ENCODE measurements around the gene PICK1.

DNA sequence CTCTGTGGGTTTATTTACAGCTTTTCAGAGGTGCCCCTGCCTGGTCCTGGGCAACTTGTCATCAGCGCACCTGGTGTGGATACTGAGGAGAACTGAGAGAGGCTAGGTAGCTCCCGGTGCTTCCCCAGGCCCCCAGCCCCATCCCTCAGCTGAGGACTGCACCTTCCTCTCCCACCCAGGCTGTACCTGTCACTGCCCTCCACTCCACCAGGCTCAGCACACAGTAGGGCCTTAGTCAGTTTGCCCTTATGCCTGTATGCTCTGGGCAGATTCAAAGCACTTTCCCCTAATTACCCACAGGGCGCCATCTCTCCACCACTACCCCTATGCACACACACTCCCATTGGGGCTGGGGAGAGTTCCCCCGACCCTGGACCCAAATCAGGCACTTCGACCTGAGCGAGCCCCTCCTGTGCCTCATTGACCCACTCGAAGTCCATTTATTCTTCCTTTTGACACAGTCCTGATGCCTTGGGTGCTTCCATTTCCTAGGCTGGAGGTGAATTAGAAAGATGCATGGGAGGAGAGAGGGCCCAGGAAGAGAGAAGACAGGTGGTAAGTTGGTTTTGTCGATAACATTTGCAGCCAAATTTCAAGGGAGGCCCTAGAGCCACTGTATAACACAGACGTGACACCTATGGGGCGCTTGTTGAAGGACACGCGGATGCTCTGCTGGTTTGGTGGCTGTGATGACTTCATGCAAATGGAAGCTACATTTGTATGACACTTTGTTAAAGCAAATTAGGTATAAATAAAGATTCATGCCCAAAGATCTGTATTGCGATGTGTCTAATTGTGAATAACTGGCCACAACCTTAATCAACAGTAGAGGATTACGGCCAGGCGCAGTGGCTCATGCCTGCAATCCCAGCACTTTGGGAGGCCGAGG lies 13.8 kb upstream of the PICK1 start:
- TF ChIP-seq SPI1 (IDR thresholded peaks at IDR 0.05; ENCODE audit: low read depth, low read length) = no peak
- no peak for TF ChIP-seq POLR2AphosphoS5 (IDR thresholded peaks at IDR 0.05; ENCODE audit: low read depth, low read length)
- no peak for TF ChIP-seq POLR2A (IDR thresholded peaks at IDR 0.05; ENCODE audit: low read depth, low read length)
- TF ChIP-seq POU2F2 (IDR thresholded peaks at IDR 0.05; ENCODE audit: low read depth, low read length) = no peak
- TF ChIP-seq TAF1 (IDR thresholded peaks at IDR 0.05; ENCODE audit: low read depth, low read length) = no peak
- no peak for TF ChIP-seq PAX5 (IDR thresholded peaks at IDR 0.05; ENCODE audit: insufficient read depth, low read length, severe bottlenecking)
